WTC11 (cell line): ENCODE results near the gene RAB3IL1. TPM values are rescaled to one million over a fixed set of nuclear protein-coding genes. Genes with fewer than 3 reads are reported as not detected.

ENCODE experiments used
- ATAC-seq: fragments of 200-7000 bp; cut with Tn5 transposase; 2 replicates; pipeline ENCODE4 v1.10.0; 2021; ENCODE audit warnings: mild to moderate bottlenecking, moderate library complexity
- CTCF ChIA-PET: fragments of 300-600 bp; sonication (Branson Sonifier 250); formaldehyde crosslinking; loops from one replicate; lab custom pipeline; 2021; ENCODE audit warnings: antibody characterized with exemption; lab: Charles Lee
- POLR2A ChIA-PET: fragments of 350-600 bp; sonication (Branson Sonifier 250); formaldehyde crosslinking; loops from one replicate; lab custom pipeline; 2021; ENCODE audit warnings: antibody characterized with exemption; lab: Charles Lee
- DNase-seq: peaks from one replicate; pipeline ENCODE4 v3.0.0; 2021; ENCODE audit warnings: low spot score
- H3K27ac Mint-ChIP-seq: 2 replicates; pipeline ENCODE4 v1.8.0; 2021; ENCODE audit warnings: mixed read lengths
- H3K27me3 Mint-ChIP-seq: 2 replicates; pipeline ENCODE4 v1.8.0; 2021; ENCODE audit warnings: low read depth, mild to moderate bottlenecking, moderate library complexity, mixed read lengths
- H3K36me3 Mint-ChIP-seq: 2 replicates; pipeline ENCODE4 v1.8.0; 2021; ENCODE audit warnings: mixed read lengths
- H3K4me1 Mint-ChIP-seq: 2 replicates; pipeline ENCODE4 v1.8.0; 2022; ENCODE audit warnings: mixed read lengths
- H3K4me3 Mint-ChIP-seq: 2 replicates; pipeline ENCODE4 v1.8.0; 2021; ENCODE audit warnings: mild to moderate bottlenecking, moderate library complexity, mixed read lengths
- H3K9me3 Mint-ChIP-seq: 2 replicates; pipeline ENCODE4 v1.8.0; 2021; ENCODE audit warnings: mixed read lengths
- ETV6 ChIP-seq: sonication (generic); formaldehyde crosslinking; IDR thresholded peaks from 2 replicates; pipeline ENCODE4 v1.8.1; 2022; ENCODE audit warnings: mild to moderate bottlenecking, missing genetic modification reagents
- FOXJ3 ChIP-seq: sonication (generic); formaldehyde crosslinking; IDR thresholded peaks from 2 replicates; pipeline ENCODE4 v1.9.0; 2021; ENCODE audit warnings: missing genetic modification reagents, mild to moderate bottlenecking, borderline replicate concordance
- FOXK1 ChIP-seq: sonication (generic); formaldehyde crosslinking; IDR thresholded peaks from 2 replicates; pipeline ENCODE4 v1.8.0; 2022; ENCODE audit warnings: mild to moderate bottlenecking, moderate library complexity, missing genetic modification reagents
- NFE2L1 ChIP-seq: sonication (generic); formaldehyde crosslinking; IDR thresholded peaks from 2 replicates; pipeline ENCODE4 v1.8.1; 2023; ENCODE audit warnings: missing genetic modification reagents
- RELA ChIP-seq: sonication (generic); formaldehyde crosslinking; IDR thresholded peaks from 2 replicates; pipeline ENCODE4 v1.8.1; 2022; ENCODE audit warnings: missing genetic modification reagents, mild to moderate bottlenecking, borderline replicate concordance
- SMAD3 ChIP-seq: sonication (generic); formaldehyde crosslinking; IDR thresholded peaks from 2 replicates; pipeline ENCODE4 v1.8.0; 2022; ENCODE audit warnings: missing genetic modification reagents, mild to moderate bottlenecking, borderline replicate concordance
- SMAD4 ChIP-seq: sonication (generic); formaldehyde crosslinking; IDR thresholded peaks from 2 replicates; pipeline ENCODE4 v1.8.0; 2022; ENCODE audit warnings: mild to moderate bottlenecking, missing genetic modification reagents
- SP1 ChIP-seq: sonication (generic); formaldehyde crosslinking; conservative IDR thresholded peaks from 2 replicates; pipeline ENCODE4 v1.8.1; 2022; ENCODE audit warnings: missing genetic modification reagents
- ZNF416 ChIP-seq: fragments of 250-450 bp; sonication (Bioruptor Pico); IDR thresholded peaks from 2 replicates; pipeline ENCODE4 v1.9.0; 2021; ENCODE audit warnings: mild to moderate bottlenecking, inconsistent platforms
- total RNA-seq: library from RNA; stranded (reverse); gene quantifications from 3 replicates; pipeline ENCODE4 v1.2.3, GENCODE V29; 2021
- TF ChIP-seq, protein P1 (sequence below): sonication (generic); formaldehyde crosslinking; conservative IDR thresholded peaks from 2 replicates; pipeline ENCODE4 v1.8.1; 2023; ENCODE audit warnings: mild to moderate bottlenecking, low read depth, missing genetic modification reagents, moderate library complexity
- TF ChIP-seq, protein P2 (sequence below): sonication (generic); formaldehyde crosslinking; IDR thresholded peaks from 2 replicates; pipeline ENCODE4 v1.8.0; 2023; ENCODE audit warnings: mild to moderate bottlenecking, missing genetic modification reagents

The RAB3IL1 gene
- total RNA-seq, 1 experiment from 2014 or later: 7.2 TPM

DNA sequence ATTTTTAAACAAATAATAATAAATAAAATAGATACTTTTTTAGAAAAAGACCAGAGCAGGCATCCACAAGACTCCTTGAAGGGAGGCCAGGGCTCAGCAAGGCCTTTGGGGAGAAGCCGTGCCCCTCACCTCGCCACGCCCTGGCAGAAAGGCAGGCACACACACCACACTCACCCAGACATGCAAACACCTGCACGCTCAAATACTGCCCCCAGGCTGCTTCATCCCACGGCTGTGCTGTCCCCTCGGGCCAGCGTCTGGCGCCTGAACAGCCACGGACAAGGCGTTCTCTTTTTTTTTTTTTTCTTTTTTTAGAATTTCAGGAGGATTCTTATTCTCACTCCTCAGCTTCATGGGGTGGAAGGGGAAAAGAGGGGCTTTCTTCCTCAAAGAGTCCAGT, 27.5 kb downstream of the RAB3IL1 start (continued):
- TF ChIP-seq, protein P1, sequence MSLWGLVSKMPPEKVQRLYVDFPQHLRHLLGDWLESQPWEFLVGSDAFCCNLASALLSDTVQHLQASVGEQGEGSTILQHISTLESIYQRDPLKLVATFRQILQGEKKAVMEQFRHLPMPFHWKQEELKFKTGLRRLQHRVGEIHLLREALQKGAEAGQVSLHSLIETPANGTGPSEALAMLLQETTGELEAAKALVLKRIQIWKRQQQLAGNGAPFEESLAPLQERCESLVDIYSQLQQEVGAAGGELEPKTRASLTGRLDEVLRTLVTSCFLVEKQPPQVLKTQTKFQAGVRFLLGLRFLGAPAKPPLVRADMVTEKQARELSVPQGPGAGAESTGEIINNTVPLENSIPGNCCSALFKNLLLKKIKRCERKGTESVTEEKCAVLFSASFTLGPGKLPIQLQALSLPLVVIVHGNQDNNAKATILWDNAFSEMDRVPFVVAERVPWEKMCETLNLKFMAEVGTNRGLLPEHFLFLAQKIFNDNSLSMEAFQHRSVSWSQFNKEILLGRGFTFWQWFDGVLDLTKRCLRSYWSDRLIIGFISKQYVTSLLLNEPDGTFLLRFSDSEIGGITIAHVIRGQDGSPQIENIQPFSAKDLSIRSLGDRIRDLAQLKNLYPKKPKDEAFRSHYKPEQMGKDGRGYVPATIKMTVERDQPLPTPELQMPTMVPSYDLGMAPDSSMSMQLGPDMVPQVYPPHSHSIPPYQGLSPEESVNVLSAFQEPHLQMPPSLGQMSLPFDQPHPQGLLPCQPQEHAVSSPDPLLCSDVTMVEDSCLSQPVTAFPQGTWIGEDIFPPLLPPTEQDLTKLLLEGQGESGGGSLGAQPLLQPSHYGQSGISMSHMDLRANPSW (CRISPR knock-in tag): no peak

DNA sequence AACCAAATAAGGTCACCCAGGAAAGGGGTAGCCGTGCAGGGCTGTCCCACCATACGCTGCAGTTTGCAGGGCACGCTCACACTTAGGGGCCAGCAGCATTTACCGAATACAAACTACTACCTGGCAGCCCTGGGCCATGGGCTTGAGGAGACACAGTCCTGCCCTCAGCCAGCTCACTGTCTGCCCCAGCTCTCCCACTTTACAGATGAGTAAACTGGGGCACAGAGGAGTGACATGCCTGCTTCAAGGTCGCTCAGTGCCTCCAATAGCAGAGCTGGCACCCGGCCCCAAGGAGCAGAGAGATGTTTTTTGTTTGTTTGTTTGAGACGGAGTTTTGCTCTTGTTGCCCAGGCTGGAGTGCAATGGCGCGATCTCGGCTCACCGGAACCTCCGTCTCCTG, 28.8 kb downstream of the RAB3IL1 start:
- no peaks in the 10 kb centered on the region; the same call in 1 of the 2 replicates for H3K9me3 Mint-ChIP-seq
- POLR2A ChIA-PET: no interaction called here
- H3K27me3 Mint-ChIP-seq: 0 out of 2 replicates have a peak, but pooled peaks cover 4% of the 10 kb centered on the region
- no peak overlapping the region for H3K27ac Mint-ChIP-seq
- ATAC-seq (no peak), DNase-seq (no peak)
- CTCF ChIA-PET: interaction anchor here (1.5 kb wide), 1 partner anchor 9 kb away, joined by 3 read pairs; no protein-coding TSS in a partner anchor
- TF ChIP-seq RELA (CRISPR knock-in tag) (no peak), SMAD4 (CRISPR knock-in tag) (no peak), NFE2L1 (no peak)
- H3K36me3 Mint-ChIP-seq: no peaks in the 10 kb centered on the region; the same call in 1 of the 2 replicates
- peaks cover 8% of the 10 kb centered on the region for H3K4me1 Mint-ChIP-seq
- no peak overlapping the region for H3K4me3 Mint-ChIP-seq

DNA sequence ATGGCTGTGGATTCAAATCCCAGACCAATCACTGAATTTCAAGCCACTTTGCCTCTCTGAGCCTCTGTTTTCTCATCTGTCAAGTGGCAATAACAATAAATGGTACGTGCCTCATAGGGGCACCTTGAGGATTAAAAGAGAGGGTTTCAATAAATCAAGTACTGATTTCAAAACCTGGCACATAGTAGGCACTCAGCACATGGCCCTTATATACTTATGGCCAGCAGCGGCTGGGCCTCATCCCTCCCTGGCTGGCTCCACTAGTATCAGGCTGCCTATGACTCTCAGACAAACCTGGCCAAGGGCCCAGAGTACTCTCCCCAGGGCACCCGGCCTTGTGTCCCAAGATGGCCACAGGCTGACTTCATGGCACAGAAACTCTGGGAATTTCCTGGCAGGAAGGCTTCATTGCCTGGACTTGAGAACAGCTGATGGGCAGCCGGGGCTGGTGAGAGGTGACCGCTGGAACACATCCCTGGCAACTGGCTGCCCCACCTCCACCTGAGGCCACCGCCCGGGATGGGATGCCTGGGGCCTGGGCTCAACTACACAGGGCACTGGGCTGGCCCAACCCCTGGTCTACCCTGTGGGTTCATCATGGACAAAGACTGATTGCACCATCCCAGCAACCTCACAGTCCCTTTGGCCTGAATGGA, 29.4 kb downstream of the RAB3IL1 start:
- H3K36me3 Mint-ChIP-seq: no peaks in the 10 kb centered on the region; the same call in 1 of the 2 replicates
- no peak overlapping the region for H3K27ac Mint-ChIP-seq
- ChIA-PET POLR2A (no interaction called here), CTCF (no interaction called here)
- H3K4me1 Mint-ChIP-seq: peaks cover 8% of the 10 kb centered on the region
- no peak for ATAC-seq
- H3K27me3 Mint-ChIP-seq: 0 out of 2 replicates have a peak, but pooled peaks cover 4% of the 10 kb centered on the region
- no peak for DNase-seq
- TF ChIP-seq ETV6 (CRISPR knock-in tag): no peak
- TF ChIP-seq, protein P2, sequence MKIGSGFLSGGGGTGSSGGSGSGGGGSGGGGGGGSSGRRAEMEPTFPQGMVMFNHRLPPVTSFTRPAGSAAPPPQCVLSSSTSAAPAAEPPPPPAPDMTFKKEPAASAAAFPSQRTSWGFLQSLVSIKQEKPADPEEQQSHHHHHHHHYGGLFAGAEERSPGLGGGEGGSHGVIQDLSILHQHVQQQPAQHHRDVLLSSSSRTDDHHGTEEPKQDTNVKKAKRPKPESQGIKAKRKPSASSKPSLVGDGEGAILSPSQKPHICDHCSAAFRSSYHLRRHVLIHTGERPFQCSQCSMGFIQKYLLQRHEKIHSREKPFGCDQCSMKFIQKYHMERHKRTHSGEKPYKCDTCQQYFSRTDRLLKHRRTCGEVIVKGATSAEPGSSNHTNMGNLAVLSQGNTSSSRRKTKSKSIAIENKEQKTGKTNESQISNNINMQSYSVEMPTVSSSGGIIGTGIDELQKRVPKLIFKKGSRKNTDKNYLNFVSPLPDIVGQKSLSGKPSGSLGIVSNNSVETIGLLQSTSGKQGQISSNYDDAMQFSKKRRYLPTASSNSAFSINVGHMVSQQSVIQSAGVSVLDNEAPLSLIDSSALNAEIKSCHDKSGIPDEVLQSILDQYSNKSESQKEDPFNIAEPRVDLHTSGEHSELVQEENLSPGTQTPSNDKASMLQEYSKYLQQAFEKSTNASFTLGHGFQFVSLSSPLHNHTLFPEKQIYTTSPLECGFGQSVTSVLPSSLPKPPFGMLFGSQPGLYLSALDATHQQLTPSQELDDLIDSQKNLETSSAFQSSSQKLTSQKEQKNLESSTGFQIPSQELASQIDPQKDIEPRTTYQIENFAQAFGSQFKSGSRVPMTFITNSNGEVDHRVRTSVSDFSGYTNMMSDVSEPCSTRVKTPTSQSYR (CRISPR knock-in tag): no peak
- H3K9me3 Mint-ChIP-seq: no peaks in the 10 kb centered on the region; the same call in 1 of the 2 replicates
- H3K4me3 Mint-ChIP-seq: no peak overlapping the region

DNA sequence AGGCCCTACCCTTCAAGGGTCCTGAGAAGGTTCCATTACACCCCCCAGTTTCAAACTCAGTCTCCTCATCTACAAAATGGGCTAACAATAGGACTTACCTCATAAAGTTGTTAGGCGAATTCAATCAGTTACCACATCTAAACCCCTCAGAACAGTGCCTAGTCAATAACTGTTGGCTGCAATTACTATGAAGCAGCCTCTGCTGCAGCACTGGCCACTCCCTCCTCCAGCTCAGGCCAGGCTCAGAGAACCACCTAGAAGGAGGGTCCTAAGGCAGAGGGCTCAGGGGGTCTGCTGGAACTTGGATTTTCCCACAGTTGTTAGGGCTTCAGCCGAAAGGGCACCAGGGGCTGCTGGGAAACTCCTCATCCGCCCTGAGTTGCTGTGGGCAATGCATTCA, 30.7 kb downstream of the RAB3IL1 start:
- H3K4me3 Mint-ChIP-seq: no peak overlapping the region
- no peaks in the 10 kb centered on the region; the same call in 1 of the 2 replicates for H3K36me3 Mint-ChIP-seq
- ChIA-PET CTCF (interaction anchor here (1.1 kb wide), 1 partner anchor 12 kb away, joined by 3 read pairs; no protein-coding TSS in a partner anchor), POLR2A (no interaction called here)
- peaks cover 10% of the 10 kb centered on the region for H3K4me1 Mint-ChIP-seq
- DNase-seq: no peak
- no peaks in the 10 kb centered on the region; the same call in 1 of the 2 replicates for H3K9me3 Mint-ChIP-seq
- ATAC-seq: no peak
- 0 out of 2 replicates have a peak, but pooled peaks cover 4% of the 10 kb centered on the region for H3K27me3 Mint-ChIP-seq
- no peak overlapping the region for H3K27ac Mint-ChIP-seq
- no peak for TF ChIP-seq FOXK1
- TF ChIP-seq SP1 (CRISPR knock-in tag): no peak
- TF ChIP-seq ZNF416 (CRISPR knock-in tag): no peak
- no peak for TF ChIP-seq SMAD3 (CRISPR knock-in tag)
- TF ChIP-seq FOXJ3: no peak
